AG04449 (cell line): ENCODE data around the gene PARP1.

ENCODE experiments used
- CTCF ChIA-PET: fragments of 350-600 bp; formaldehyde crosslinking; extraction: SDS; loops from one replicate; lab custom pipeline; 2021; ENCODE audit warnings: antibody characterized with exemption; lab: Yijun Ruan, JAX
- POLR2A ChIA-PET: fragments of 400-600, 350-600 bp; formaldehyde crosslinking; extraction: SDS; loops from one replicate; lab custom pipeline; 2020; ENCODE audit warnings: antibody characterized with exemption, inconsistent platforms; lab: Yijun Ruan, JAX
- DNase-seq: peaks from one replicate; pipeline ENCODE4 v3.0.0-alpha.2; 2010; ENCODE audit warnings: low read depth, low spot score
- H3K4me3 ChIP-seq: 2 replicates; pipeline ENCODE4 v1.5.1; 2011; ENCODE audit warnings: low read depth, mild to moderate bottlenecking, control low read depth, low read length
- TF ChIP-seq, protein P1 (sequence below): IDR thresholded peaks from one replicate; pipeline ENCODE4 v1.5.1; 2011; ENCODE audit warnings: mild to moderate bottlenecking, moderate library complexity, low read length, control low read depth, inconsistent platforms; ENCODE audit not compliant: insufficient read depth; ENCODE audit errors: missing control alignments

PARP1 gene

DNA sequence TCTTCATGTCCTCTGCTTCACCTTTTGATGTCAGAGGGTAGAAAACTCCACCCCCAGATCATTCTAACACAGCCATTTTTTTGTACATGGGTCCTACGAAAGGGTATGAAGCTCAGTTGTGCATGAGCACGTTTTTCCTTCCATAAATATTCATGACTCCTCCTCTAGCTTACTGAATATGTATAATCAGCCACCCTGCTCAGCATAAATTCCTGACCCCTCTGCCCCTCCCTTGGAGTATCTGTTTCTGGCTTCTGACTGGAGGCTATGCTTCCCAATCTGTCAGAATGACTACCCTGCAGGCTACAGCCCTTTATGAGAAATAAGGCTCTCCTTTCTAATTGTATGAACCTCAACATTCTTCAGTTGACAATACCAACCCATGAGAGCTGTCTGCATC, 42.8 kb upstream of the PARP1 start:
- CTCF ChIA-PET: no interaction called here
- DNase-seq: no peak

DNA sequence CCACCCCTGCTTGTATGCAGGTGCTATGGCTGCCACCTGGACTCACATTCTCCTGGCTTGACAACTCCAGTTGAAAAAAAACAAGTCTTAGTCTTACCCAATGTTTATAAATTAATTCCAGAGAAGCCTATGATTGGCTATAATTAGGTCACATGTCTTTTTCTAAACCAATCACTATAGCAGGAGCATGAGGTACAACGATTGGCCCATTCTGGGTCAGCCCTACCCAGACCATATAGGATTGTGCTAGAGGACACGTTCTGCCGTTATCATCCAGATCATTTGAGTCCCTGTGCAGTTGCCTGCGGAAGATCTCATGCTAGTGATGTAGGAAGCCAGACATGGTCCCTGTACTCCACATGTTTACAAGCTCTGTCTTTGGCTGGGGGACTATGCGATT, 41.9 kb upstream of the PARP1 start:
- ChIA-PET CTCF (no interaction called here), POLR2A (no interaction called here)
- DNase-seq: no peak
- no peak overlapping the region for H3K4me3 ChIP-seq
- TF ChIP-seq, protein P1, sequence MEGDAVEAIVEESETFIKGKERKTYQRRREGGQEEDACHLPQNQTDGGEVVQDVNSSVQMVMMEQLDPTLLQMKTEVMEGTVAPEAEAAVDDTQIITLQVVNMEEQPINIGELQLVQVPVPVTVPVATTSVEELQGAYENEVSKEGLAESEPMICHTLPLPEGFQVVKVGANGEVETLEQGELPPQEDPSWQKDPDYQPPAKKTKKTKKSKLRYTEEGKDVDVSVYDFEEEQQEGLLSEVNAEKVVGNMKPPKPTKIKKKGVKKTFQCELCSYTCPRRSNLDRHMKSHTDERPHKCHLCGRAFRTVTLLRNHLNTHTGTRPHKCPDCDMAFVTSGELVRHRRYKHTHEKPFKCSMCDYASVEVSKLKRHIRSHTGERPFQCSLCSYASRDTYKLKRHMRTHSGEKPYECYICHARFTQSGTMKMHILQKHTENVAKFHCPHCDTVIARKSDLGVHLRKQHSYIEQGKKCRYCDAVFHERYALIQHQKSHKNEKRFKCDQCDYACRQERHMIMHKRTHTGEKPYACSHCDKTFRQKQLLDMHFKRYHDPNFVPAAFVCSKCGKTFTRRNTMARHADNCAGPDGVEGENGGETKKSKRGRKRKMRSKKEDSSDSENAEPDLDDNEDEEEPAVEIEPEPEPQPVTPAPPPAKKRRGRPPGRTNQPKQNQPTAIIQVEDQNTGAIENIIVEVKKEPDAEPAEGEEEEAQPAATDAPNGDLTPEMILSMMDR: no peak

More for the DNA sequence above, 42.8 kb upstream of the PARP1 start:
- TF ChIP-seq, protein P1: no peak
- POLR2A ChIA-PET: no interaction called here
- no peak overlapping the region for H3K4me3 ChIP-seq

DNA sequence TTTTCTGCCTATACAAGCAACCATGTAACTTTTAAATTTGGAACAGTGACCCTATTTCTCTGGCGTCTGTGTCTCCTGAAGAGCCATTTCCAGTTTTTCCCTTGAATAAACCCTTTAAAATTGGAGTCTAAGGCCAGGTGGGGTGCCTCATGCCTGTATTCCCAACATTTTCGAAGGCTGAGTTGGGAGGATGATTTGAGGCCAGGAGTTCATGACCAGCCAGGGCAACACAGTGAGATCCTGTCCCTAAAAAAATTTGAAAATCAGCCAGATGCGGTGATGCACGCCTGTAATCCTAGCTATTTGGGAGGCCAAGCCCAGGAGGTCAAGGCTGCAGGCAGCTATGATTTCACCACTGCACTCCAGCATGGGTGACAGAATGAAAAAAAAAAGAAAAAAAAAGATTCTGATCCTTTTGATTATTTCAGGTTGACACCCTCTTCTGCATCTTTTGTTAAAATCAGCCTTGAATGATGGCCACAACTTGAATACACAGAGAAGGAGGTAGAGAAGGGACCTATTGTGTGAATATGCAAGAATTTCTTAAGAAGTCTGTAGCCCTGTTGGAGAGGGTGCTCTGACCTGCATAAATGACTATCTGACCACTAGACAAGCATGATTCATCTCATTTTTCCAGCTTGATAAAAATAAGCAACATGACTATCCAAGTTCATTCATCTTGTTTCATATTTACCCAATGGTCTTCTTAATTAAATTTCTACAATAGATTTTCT, 40.2 kb upstream of the PARP1 start:
- CTCF ChIA-PET: interaction anchor here (1.2 to 1.4 kb wide), 2 partner anchors 22 to 40 kb away, joined by 4 read pairs; partner anchors contain the start of gene PARP1
- POLR2A ChIA-PET: no interaction called here
- TF ChIP-seq, protein P1: no peak
- no peak for DNase-seq
- no peak overlapping the region for H3K4me3 ChIP-seq

DNA sequence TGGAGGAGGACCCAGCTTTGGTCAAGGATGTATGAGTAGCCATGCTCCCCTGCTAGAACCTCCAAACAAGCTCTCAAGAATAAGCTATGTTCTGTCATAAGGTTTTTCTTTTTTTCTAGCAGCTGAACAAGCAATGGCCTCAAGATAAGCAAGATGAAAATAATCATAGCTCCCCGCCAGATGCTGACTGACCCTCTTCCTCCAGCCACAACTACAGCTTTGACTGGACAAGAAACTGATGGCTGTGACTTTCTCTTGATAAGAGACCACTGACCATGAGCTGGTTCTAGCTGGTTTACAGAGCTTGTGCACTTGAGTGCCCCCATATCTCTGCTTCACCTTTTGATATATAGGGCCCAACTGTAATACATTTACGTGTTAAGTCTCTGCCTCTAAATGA, 38.2 kb upstream of the PARP1 start:
- no peak overlapping the region for H3K4me3 ChIP-seq
- CTCF ChIA-PET: interaction anchor here (1.9 kb wide), 1 partner anchor 38 kb away, joined by 7 read pairs; the partner anchor contains the start of gene PARP1
- POLR2A ChIA-PET: no interaction called here
- no peak for DNase-seq
- TF ChIP-seq, protein P1: no peak

DNA sequence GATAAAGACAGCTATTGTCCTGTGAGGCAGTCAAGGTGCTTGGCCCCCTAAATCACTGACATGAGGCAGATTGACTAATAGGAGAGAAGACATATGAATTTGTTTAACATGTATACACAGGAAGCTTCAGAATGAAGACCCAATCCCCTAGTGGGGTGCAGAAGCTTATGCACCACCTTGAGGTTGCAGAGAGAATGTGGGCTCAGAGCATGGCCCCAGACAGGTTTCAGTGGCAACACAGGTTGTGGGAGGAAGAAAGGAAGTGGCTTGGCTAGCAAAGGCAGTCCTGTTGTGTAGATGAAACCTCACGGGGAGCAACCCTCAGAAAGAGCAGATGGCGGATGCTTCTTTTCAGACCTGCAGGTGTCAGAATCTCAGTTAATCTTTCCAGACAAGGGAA, 37.0 kb upstream of the PARP1 start:
- CTCF ChIA-PET: interaction anchor here (2.0 kb wide), 1 partner anchor 37 kb away, joined by 11 read pairs; the partner anchor contains the start of gene PARP1
- TF ChIP-seq, protein P1: no peak
- DNase-seq: no peak
- H3K4me3 ChIP-seq: no peak overlapping the region
- POLR2A ChIA-PET: no interaction called here

DNA sequence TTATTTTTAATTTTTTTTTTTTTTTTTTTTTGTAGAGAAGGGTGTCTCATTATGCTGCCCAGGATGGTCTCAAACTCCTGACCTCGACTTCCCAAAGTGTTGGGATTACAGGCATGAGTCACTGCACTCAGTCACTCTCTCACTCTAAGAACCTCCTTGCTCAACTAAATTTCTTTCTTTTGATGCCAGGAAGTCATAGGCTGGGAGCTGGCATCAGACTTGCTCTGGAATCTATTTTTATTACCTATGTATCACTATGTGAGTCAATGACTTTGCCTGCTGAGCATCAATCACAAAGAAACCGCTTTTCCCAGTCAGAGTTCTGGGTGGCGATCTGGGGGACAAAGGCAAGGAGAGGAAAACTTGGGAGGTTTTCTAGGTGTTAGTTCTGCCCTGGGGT, 35.5 kb upstream of the PARP1 start:
- POLR2A ChIA-PET: no interaction called here
- TF ChIP-seq, protein P1: no peak
- H3K4me3 ChIP-seq: no peak overlapping the region
- peak; percentile 21 for DNase-seq
- CTCF ChIA-PET: interaction anchor here (2.0 kb wide), 1 partner anchor 35 kb away, joined by 11 read pairs; the partner anchor contains the start of gene PARP1
